ENCODE measurements around the gene TSHZ2. TPM values are rescaled to one million over a fixed set of nuclear protein-coding genes. Genes with fewer than 3 reads are reported as not detected.

Gene TSHZ2
- polyA plus RNA-seq, 1 donor from 2014 or later: 4.6 TPM

DNA sequence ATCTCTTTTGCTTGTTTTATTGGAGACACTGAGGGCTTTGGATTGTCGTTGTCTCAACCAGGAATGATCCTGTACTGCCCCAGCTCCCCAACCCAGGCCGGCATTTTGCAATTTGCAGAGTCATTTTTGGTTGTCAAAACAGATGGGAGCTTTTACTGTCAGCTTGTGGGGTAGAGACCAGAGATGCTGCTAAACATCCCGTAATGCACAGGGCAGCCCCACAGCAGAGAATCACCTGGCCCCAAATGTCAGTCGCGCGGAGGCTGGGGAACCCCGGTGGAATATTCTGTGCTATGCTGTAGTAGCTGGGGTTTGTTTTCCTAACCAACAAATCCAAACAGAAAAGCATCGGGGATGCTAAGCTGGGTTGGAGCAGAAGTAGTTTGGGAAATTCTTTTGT lies 99.7 kb downstream of the TSHZ2 start:
- H3F3A ChIP-seq (ENCODE audit: insufficient read depth, low read length, poor library complexity, severe bottlenecking): no peaks in the 10 kb centered on the region
- H2AFZ ChIP-seq (ENCODE audit: low read depth, low read length): no peak overlapping the region
- no peaks in the 10 kb centered on the region for H3K79me2 ChIP-seq (replicated peaks; ENCODE audit: insufficient read depth, low read length)
- H3K27ac ChIP-seq (ENCODE audit: low read length): no peak overlapping the region
- no peaks in the 10 kb centered on the region for H3K27me3 ChIP-seq (ENCODE audit: insufficient read depth, low read depth, low read length)
- no peak overlapping the region for H3K4me3 ChIP-seq (ENCODE audit: low read length)
- H3K9me2 ChIP-seq (ENCODE audit: insufficient read depth, low read length): no peaks in the 10 kb centered on the region
- H3K4me2 ChIP-seq (ENCODE audit: low read length): no peak overlapping the region
- H4K20me1 ChIP-seq (ENCODE audit: insufficient read depth): no peaks in the 10 kb centered on the region
- H3K9me3 ChIP-seq (ENCODE audit: low read length): no peaks in the 10 kb centered on the region
- H3K36me3 ChIP-seq (ENCODE audit: insufficient read depth, low read length): no peaks in the 10 kb centered on the region
- no peak for TF ChIP-seq RAD21 (conservative IDR thresholded peaks at IDR 0.05)
- TF ChIP-seq CTCF (IDR thresholded peaks at IDR 0.05; ENCODE audit: poor library complexity, severe bottlenecking): no peak
- TF ChIP-seq REST (IDR thresholded peaks at IDR 0.05; ENCODE audit: borderline replicate concordance): no peak
- no peak for TF ChIP-seq POLR2AphosphoS5 (IDR thresholded peaks at IDR 0.05)
- no peak for TF ChIP-seq EZH2 (IDR thresholded peaks at IDR 0.05; ENCODE audit: borderline replicate concordance, insufficient read depth, low read length, poor library complexity, severe bottlenecking)
- no peak for TF ChIP-seq SMC3 (conservative IDR thresholded peaks at IDR 0.05; ENCODE audit: poor library complexity)
- no peak for TF ChIP-seq TAF1 (IDR thresholded peaks at IDR 0.05; ENCODE audit: low read depth)
- TF ChIP-seq MXI1 (conservative IDR thresholded peaks at IDR 0.05; ENCODE audit: poor library complexity, severe bottlenecking): no peak
- no peak for TF ChIP-seq EP300 (conservative IDR thresholded peaks at IDR 0.05; ENCODE audit: poor library complexity, severe bottlenecking)
- no peak overlapping the region for H3K9ac ChIP-seq (ENCODE audit: low read length)

GRCh38 chr20:53072923-53073579 lies 100.9 kb downstream of the TSHZ2 start:
- Histone ChIP-seq H3K79me2 (replicated peaks; ENCODE audit: insufficient read depth, low read length) (no peaks in the 10 kb centered on the region), H3K27ac (ENCODE audit: low read length) (no peak overlapping the region), H3K9me3 (ENCODE audit: low read length) (no peaks in the 10 kb centered on the region), H3K9me2 (ENCODE audit: insufficient read depth, low read length) (no peaks in the 10 kb centered on the region), H2AFZ (ENCODE audit: low read depth, low read length) (no peak overlapping the region), H3K4me2 (ENCODE audit: low read length) (no peak overlapping the region), H4K20me1 (ENCODE audit: insufficient read depth) (no peaks in the 10 kb centered on the region), H3F3A (ENCODE audit: insufficient read depth, low read length, poor library complexity, severe bottlenecking) (no peaks in the 10 kb centered on the region), H3K27me3 (ENCODE audit: insufficient read depth, low read depth, low read length) (no peaks in the 10 kb centered on the region), H3K9ac (ENCODE audit: low read length) (no peak overlapping the region), H3K4me3 (ENCODE audit: low read length) (no peak overlapping the region), H3K36me3 (ENCODE audit: insufficient read depth, low read length) (no peaks in the 10 kb centered on the region)
- TF ChIP-seq RAD21 (conservative IDR thresholded peaks at IDR 0.05): no peak
